Raji (cell line): ENCODE measurements around the gene TARBP1.

Experiments
- POLR2A ChIP-seq: IDR thresholded peaks from 2 replicates; pipeline ENCODE4 v1.6.1; 2011; ENCODE audit warnings: low read depth, low read length, control low read depth; ENCODE audit not compliant: insufficient read depth

The TARBP1 gene

GRCh38 chr1:234402939-234403338 is 76.0 kb downstream of the TARBP1 start:
- TF ChIP-seq POLR2A: no peak

- TF ChIP-seq POLR2A: no peak
These were observed 77.3 kb downstream of the TARBP1 start for GRCh38 chr1:234401658-234402057.

GRCh38 chr1:234400773-234401172 is 78.2 kb downstream of the TARBP1 start:
- no peak for TF ChIP-seq POLR2A

- 0 out of 2 replicates have a peak, but pooled peaks have one; percentile 11 for TF ChIP-seq POLR2A
These were observed 80.1 kb downstream of the TARBP1 start for GRCh38 chr1:234398849-234399381.

GRCh38 chr1:234397732-234398131 is 81.2 kb downstream of the TARBP1 start:
- no peak for TF ChIP-seq POLR2A

- TF ChIP-seq POLR2A: no peak
These were observed 82.1 kb downstream of the TARBP1 start for GRCh38 chr1:234396871-234397270.

GRCh38 chr1:234396092-234396491 is 82.9 kb downstream of the TARBP1 start:
- TF ChIP-seq POLR2A: no peak

GRCh38 chr1:234395297-234395696 is 83.7 kb downstream of the TARBP1 start:
- TF ChIP-seq POLR2A: no peak

GRCh38 chr1:234393190-234393589 is 85.8 kb downstream of the TARBP1 start:
- no peak for TF ChIP-seq POLR2A

- no peak for TF ChIP-seq POLR2A
These were observed 90.9 kb downstream of the TARBP1 start for GRCh38 chr1:234388094-234388493.

GRCh38 chr1:234386122-234386521 is 92.9 kb downstream of the TARBP1 start:
- no peak for TF ChIP-seq POLR2A

- TF ChIP-seq POLR2A: no peak
These were observed 97.1 kb downstream of the TARBP1 start for GRCh38 chr1:234381699-234382555.

GRCh38 chr1:234375672-234376071 is 103.3 kb downstream of the TARBP1 start:
- no peak for TF ChIP-seq POLR2A

GRCh38 chr1:234373959-234374254 is 105.1 kb downstream of the TARBP1 start:
- TF ChIP-seq POLR2A: no peak

- TF ChIP-seq POLR2A: peak; percentile 96
These were observed 105.7 kb downstream of the TARBP1 start, which contains the start of gene COA6 for GRCh38 chr1:234373064-234373958. Gene COA6 (plus strand): TSS chr1:234373456. CDS start chr1:234373467, 11 bp downstream.
